HK-2 (cell line): Measurements from ENCODE around the gene HHAT.

Experiments used
- DNase-seq: peaks from one replicate; pipeline ENCODE4 v3.0.0-alpha.2; 2018; ENCODE audit not compliant: unreplicated experiment

Gene HHAT

DNA sequence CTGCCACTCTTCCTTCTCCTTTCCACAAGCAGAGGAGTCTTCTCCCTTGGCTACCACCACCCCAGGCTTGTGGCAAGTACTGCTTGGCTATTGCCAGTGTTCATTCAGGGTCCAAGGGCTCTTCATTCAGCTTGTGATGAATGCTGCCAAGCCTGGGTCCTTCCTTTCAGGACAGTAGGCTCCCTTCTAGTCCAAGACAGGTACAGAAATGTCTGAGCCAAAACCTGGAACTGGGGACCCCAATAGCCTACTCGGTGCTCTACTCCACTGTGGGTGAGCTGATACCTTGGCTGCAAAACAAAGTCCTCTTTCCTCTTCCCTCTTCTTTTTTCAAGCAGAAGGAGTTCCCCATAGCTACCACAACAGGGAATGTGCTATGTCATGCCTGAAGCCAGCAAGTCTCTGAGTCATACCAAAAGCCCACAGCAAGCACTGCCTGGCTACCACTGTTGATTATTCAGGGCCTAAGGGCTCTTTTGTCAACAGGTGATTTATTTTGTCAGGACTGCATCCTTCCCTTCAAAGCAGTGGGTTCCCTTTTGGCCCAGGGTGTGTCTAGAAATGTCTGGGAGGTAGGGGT lies 268.9 kb downstream of the HHAT start:
- DNase-seq: peak; percentile 77

GRCh38 chr1:210598135-210598652 lies 269.5 kb downstream of the HHAT start:
- DNase-seq: peak; percentile 85

DNA sequence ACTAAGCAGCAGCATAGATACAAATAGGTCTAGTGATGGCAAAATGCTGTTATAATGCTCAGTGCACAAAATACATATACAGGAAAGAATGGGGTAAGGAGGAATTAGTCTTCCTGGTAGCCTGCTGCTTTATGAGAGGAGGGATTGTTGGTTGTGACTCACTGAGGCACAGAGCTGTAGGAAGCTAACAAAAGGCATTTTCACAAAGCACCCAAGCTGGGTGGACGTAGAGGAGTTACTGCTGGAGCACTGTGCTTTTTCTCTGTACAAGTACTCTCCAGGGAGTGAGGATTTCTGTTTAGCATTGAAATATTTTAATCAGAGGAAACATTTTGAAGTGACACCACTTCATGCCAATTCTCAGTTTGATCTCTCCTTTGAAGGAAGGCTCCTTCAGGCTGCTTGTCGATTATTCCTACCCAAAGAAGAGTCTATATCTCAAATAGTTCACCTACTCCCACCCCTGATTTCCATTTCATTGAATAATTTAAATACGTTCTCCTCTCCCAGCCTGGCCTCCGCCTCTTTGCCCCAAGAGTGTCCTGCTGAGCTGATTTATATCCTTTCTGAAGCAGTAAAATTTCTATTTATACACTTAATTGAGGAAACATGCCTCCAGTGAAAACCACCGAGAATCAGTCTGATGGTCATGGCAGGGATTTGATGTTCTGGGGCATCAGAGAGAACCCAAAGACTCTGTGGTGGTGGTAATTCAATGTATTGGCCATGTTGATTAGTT lies 271.9 kb downstream of the HHAT start:
- no peak for DNase-seq

DNA sequence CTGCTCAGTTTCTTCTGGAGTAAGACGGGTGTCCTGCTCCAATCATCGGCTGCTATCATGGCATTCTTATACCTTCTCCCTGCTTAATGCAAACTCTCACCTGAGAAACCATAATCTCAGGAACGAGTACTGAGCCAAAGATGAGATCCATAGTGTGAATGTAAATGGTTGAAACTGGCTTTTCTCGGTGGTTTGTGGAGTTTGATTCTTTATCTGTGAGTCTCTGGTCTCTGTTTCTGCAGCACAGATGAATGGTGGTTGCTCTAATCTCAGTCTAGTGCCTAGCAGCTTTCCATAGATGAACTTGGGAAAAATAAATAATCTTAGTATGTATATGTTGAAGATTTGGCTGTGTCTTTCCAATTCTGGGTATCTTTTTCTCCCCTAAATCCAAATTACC lies 274.4 kb downstream of the HHAT start:
- no peak for DNase-seq

DNA sequence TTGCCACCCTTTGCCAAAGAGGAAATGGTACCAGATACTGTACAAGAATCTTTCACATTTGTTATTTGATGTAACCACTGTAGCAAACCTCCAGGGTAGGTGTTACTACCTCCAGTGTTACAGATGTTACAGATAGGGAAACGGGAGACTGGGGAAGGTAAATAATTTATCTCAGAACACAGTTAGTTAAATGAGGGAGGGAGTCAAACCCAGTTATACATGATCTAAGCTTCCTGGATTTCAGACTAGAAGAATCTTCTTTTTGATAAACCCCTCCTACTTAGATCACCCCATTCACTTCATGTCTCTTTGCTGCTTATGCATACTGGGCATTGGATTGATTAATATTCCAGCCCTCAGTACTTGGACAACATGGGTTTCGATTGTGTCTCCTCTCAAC lies 276.4 kb downstream of the HHAT start:
- DNase-seq: no peak

GRCh38 chr1:210607361-210607760 lies 278.7 kb downstream of the HHAT start:
- no peak for DNase-seq

DNA sequence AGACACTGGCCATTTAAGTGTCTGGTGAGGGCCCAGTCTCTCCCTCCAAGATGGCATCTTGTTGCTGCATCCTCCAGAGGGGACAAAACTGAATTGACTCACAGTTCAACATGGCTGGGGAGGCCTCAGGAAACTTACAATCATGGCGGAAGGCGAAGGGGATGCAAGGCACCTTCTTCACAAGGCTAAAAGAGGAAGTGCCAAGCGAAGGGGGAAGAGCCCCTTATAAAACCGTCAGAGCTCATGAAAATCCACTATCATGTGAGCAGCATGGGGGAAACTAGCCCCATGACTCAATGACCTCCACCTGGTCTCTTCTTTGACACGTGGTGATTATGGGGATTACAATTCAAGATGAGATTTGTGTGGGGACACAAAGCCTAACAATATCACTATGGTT lies 280.1 kb downstream of the HHAT start:
- no peak for DNase-seq

- no peak for DNase-seq
These were observed 287.7 kb downstream of the HHAT start for GRCh38 chr1:210616356-210616755.

GRCh38 chr1:210617293-210617692 lies 288.6 kb downstream of the HHAT start:
- DNase-seq: no peak

DNA sequence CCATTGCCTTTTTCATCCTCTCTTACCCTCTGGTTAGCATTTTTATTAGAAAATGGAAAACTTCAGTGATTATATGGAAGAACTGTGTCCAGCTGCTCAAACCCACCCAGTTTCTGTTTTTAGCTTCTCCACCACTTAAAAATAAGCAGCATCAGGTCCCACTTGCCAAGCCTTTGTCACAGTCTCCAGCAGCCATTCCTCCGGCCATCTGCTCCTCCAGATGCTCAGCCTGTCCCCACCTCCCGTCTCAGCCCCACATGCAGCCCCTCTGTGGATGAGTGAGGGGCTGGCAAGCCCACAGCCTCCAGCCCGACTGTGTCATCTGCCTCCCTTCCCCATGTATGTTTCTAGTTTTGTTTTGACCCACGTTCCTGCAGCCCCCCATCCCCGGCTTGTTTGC lies 289.7 kb downstream of the HHAT start:
- no peak for DNase-seq

GRCh38 chr1:210620867-210621488 lies 292.3 kb downstream of the HHAT start:
- no peak for DNase-seq

- DNase-seq: no peak
These were observed 293.0 kb downstream of the HHAT start for GRCh38 chr1:210621712-210622111.

GRCh38 chr1:210624722-210625121 lies 296.0 kb downstream of the HHAT start:
- DNase-seq: no peak

DNA sequence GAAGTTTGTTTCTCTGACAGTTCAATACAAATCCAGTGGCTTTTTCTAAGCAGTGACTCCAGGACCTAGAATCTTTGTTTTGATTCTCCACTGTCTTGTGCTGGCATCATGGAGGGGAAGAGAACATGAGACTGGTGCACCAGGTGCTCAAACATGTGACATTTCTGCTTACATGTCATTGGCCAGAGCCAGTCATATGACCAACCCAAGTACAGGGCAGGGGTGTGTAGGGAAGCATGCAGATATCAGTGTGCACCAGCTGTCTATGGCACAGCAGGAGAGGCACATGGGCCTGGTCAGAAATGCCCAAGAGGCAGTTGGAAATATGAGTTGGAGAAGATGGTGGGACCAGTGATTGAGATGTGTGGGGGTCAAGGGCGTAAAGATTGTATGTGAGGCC lies 297.0 kb downstream of the HHAT start:
- DNase-seq: no peak

- no peak for DNase-seq
These were observed 297.6 kb downstream of the HHAT start for GRCh38 chr1:210626341-210626740.

DNA sequence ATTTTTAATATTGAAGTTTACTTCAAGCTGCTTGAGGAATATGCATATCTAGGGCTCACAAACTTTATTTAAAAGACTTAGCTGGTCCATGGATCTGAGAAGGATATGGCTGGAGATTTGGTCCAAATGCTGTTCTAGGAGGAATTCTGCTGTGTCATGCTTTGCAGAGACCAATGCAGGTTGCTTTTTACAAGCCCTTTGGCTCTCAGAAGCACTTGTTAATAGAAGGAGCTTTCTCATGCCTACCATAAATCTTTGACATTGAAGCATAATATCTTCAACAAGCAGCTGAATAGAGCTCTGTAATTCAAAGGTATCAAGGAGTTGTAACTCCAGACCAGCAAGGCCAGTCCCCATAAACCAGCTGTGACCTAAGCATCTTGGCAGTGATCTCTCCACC lies 299.1 kb downstream of the HHAT start:
- DNase-seq: no peak

DNA sequence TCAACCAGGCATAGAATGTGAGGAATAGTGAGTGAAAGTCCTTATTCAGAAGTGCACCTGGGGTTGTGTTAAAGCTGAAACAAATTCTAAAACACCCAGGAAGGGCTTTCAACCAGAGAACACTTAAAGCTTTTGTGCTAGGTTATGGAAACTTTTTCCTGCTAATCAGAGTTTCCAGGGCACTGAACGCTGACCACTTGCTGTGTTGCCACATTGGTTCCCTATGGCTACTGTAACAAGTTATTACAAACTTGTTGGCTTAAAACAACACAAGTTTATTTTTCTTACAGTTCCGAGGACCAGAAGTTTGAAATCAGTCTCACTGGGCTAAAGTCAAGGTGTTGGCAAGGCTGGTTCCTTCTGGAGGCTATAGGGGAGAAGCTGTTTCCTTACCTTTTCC lies 300.6 kb downstream of the HHAT start:
- no peak for DNase-seq

- DNase-seq: no peak
These were observed 302.7 kb downstream of the HHAT start for GRCh38 chr1:210631399-210631798.

DNA sequence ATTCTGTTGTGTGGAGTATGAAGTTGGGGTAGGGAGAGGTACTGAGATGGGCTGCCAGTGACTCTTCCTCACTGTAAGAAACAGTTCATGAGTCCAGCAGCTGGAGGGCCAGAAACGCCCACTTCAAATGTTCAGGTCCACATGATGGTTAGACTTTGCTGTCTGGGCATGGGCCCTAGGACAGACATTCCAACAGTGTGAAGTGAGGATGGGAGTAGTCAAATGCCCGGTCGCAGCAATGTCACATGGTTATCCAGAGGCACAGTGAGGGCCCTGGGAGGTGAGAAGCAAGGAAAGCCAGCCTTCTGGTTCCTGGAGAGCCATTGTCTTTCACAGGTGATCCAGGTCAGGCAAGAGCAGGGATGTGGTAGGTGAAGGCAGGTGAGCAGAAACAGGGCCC lies 304.4 kb downstream of the HHAT start:
- DNase-seq: no peak

- DNase-seq: no peak
These were observed 304.9 kb downstream of the HHAT start for GRCh38 chr1:210633636-210634035.

GRCh38 chr1:210635108-210635507 lies 306.4 kb downstream of the HHAT start:
- no peak for DNase-seq

DNA sequence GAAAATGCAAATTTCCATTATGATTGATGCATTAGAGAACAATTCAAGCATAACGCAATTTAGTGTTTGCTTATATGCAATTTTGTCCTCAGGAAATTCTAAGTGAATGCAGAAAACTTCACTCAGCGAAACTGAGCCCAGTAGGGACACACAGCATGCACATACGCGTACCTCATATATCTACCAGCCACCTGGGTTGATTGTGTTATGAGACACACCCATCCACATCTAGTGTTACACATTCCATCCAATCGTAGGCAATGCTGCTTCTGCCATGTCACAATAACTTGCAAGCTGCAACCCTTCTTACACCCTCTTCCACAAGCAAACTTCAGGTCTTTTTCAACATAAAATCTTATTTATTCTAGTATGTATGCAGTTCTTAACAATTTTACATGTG lies 312.9 kb downstream of the HHAT start:
- DNase-seq: no peak

GRCh38 chr1:210645582-210646257 lies 317.0 kb downstream of the HHAT start:
- DNase-seq: no peak
